ENCODE measurements around the gene CTDNEP1.
"Not testable (repeated sequence)": the region's sequence is repeated elsewhere in the genome, so short reads cannot be mapped to it uniquely, and the experiment has no call there.

CTDNEP1 gene

GRCh38 chr17:7243838-7244237 lies 7.7 kb downstream of the CTDNEP1 start:
- not testable (repeated sequence) for DNase-seq

GRCh38 chr17:7243453-7243729 lies 8.1 kb downstream of the CTDNEP1 start:
- DNase-seq = no peak

GRCh38 chr17:7242717-7243452 lies 8.6 kb downstream of the CTDNEP1 start:
- peak; percentile 92 for DNase-seq

GRCh38 chr17:7241783-7242716 lies 9.5 kb downstream of the CTDNEP1 start, which contains the start of gene GABARAP:
Gene GABARAP, minus strand, starts transcription at chr17:7242449. Its CDS starts 119 bp downstream, at chr17:7242330.
- DNase-seq = peak; percentile 92

GRCh38 chr17:7241090-7241733 lies 10.3 kb downstream of the CTDNEP1 start:
- DNase-seq = no peak

- DNase-seq = no peak
Observed at GRCh38 chr17:7240375-7240774, 11.2 kb downstream of the CTDNEP1 start.

- peak; percentile 97 for DNase-seq
Observed at GRCh38 chr17:7239091-7240027, 12.2 kb downstream of the CTDNEP1 start, which contains the start of gene PHF23. Gene PHF23, minus strand, starts transcription at chr17:7239457. Its CDS starts 178 bp downstream, at chr17:7239279.

- peak; percentile 39 for DNase-seq
Observed at GRCh38 chr17:7238420-7239090, 13.0 kb downstream of the CTDNEP1 start.

GRCh38 chr17:7237761-7238419 lies 13.6 kb downstream of the CTDNEP1 start:
- peak; percentile 88 for DNase-seq

- no peak for DNase-seq
Observed at GRCh38 chr17:7237266-7237760, 14.2 kb downstream of the CTDNEP1 start.

- DNase-seq = no peak
Observed at GRCh38 chr17:7236808-7237207, 14.7 kb downstream of the CTDNEP1 start.

GRCh38 chr17:7235693-7236665 lies 15.6 kb downstream of the CTDNEP1 start:
- DNase-seq = no peak

- peak; percentile 92 for DNase-seq
Observed at GRCh38 chr17:7234083-7234951, 17.2 kb downstream of the CTDNEP1 start, which contains the start of gene DVL2. Gene DVL2, minus strand, starts transcription at chr17:7234517. Its CDS starts 255 bp downstream, at chr17:7234262.

- no peak for DNase-seq
Observed at GRCh38 chr17:7233701-7234082, 17.8 kb downstream of the CTDNEP1 start.

- DNase-seq = no peak
Observed at GRCh38 chr17:7232114-7232513, 19.4 kb downstream of the CTDNEP1 start.

GRCh38 chr17:7229504-7229903 lies 22.0 kb downstream of the CTDNEP1 start:
- no peak for DNase-seq

- DNase-seq = no peak
Observed at GRCh38 chr17:7228920-7229319, 22.6 kb downstream of the CTDNEP1 start.
